Calu3 (cell line): Measurements from ENCODE around the gene SH3BP1. TPM values are rescaled to one million over a fixed set of nuclear protein-coding genes. Genes with fewer than 3 reads are reported as not detected.

Experiments used
- BruUV-seq: library from RNA; stranded (reverse); fragments of 400-500 nt; replicated peaks from 2 replicates; lab custom pipeline; 2021; lab: Mats Ljungman, UMichigan
- CTCF ChIA-PET: fragments of 300-600 bp; sonication (Branson Sonifier 250); formaldehyde crosslinking; loops from one replicate; lab custom pipeline; 2022; ENCODE audit warnings: antibody characterized with exemption; lab: Charles Lee
- DNase-seq: peaks from one replicate; pipeline ENCODE4 v3.0.0; 2022
- H3K27ac Mint-ChIP-seq: one replicate; pipeline ENCODE4 v1.8.0; 2022; ENCODE audit warnings: mixed read lengths; ENCODE audit not compliant: unreplicated experiment
- H3K27me3 Mint-ChIP-seq: one replicate; pipeline ENCODE4 v1.8.0; 2022; ENCODE audit warnings: mixed read lengths; ENCODE audit not compliant: unreplicated experiment
- H3K36me3 Mint-ChIP-seq: one replicate; pipeline ENCODE4 v1.8.0; 2022; ENCODE audit warnings: mild to moderate bottlenecking, moderate library complexity, mixed read lengths; ENCODE audit not compliant: insufficient read depth, unreplicated experiment
- H3K4me1 Mint-ChIP-seq: one replicate; pipeline ENCODE4 v1.8.0; 2022; ENCODE audit warnings: mild to moderate bottlenecking, low read depth, mixed read lengths; ENCODE audit not compliant: unreplicated experiment
- H3K4me3 Mint-ChIP-seq: one replicate; pipeline ENCODE4 v1.8.0; 2022; ENCODE audit warnings: mild to moderate bottlenecking, low read depth, moderate library complexity, mixed read lengths; ENCODE audit not compliant: unreplicated experiment
- H3K9me3 Mint-ChIP-seq: one replicate; pipeline ENCODE4 v1.8.0; 2022; ENCODE audit warnings: low read depth, mixed read lengths; ENCODE audit not compliant: unreplicated experiment
- CTCF ChIP-seq: fragments of 200-600 bp; IDR thresholded peaks from one replicate; pipeline ENCODE4 v1.8.0; 2022; ENCODE audit warnings: antibody characterized with exemption; ENCODE audit not compliant: unreplicated experiment
- intact Hi-C: fragments of 100-400 bp; cut with micrococcal nuclease; formaldehyde crosslinking; loops from one replicate; pipeline ENCODE4 v1.10.0; 2022; ENCODE audit not compliant: unreplicated experiment
- total RNA-seq: library from RNA; stranded (reverse); gene quantifications from 2 replicates; pipeline ENCODE4 v1.2.3, GENCODE V29; 2022

The SH3BP1 gene
- total RNA-seq, 1 experiment from 2014 or later = 17.6 TPM

DNA sequence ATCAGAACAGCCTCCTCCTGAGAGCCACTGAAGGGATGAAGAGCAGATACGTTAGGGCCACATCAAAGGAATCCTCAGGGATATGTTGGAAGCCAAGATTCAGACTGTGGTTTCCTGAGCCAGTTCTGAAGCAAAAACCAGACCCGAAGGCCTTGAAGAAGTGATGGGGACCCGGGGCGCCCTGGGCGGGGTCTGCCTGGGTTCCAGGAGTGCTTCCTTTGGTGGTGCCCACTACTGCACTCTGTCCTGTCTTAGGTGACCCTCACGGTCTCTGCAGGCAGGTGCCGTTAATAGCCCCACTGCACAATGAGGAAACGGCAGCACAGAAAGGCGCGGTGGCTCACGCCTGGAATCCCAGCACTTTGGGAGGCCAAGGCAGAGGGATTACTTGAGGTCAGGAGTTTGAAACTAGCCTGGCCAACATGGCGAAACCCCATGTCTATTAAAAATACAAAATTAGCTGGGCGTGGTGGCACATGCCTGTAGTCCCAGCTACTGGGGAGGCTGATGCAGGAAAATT, 12.9 kb upstream of the SH3BP1 start:
- Mint-ChIP-seq H3K27ac (no peak overlapping the region), H3K36me3 (peaks cover 39% of the 10 kb centered on the region), H3K9me3 (no peaks in the 10 kb centered on the region), H3K4me3 (no peak overlapping the region), H3K27me3 (no peaks in the 10 kb centered on the region), H3K4me1 (no peaks in the 10 kb centered on the region)
- BruUV-seq = no TSS peak
- CTCF ChIA-PET = interaction anchor here (1.5 kb wide), 1 partner anchor 69 kb away, joined by 3 read pairs; no protein-coding TSS in a partner anchor
- intact Hi-C loops = no loop called here
- TF ChIP-seq CTCF = no peak
- DNase-seq = no peak

- no peaks in the 10 kb centered on the region for H3K4me1 Mint-ChIP-seq
- CTCF ChIA-PET = no interaction called here
- intact Hi-C loops = no loop called here
- no peak overlapping the region for H3K27ac Mint-ChIP-seq
- no peak for TF ChIP-seq CTCF
- H3K36me3 Mint-ChIP-seq = peaks cover 43% of the 10 kb centered on the region
- no peaks in the 10 kb centered on the region for H3K27me3 Mint-ChIP-seq
- H3K4me3 Mint-ChIP-seq = no peak overlapping the region
- H3K9me3 Mint-ChIP-seq = no peaks in the 10 kb centered on the region
- BruUV-seq = no TSS peak
- no peak for DNase-seq
Observed at GRCh38 chr22:37627121-37627520, 12.3 kb upstream of the SH3BP1 start.

DNA sequence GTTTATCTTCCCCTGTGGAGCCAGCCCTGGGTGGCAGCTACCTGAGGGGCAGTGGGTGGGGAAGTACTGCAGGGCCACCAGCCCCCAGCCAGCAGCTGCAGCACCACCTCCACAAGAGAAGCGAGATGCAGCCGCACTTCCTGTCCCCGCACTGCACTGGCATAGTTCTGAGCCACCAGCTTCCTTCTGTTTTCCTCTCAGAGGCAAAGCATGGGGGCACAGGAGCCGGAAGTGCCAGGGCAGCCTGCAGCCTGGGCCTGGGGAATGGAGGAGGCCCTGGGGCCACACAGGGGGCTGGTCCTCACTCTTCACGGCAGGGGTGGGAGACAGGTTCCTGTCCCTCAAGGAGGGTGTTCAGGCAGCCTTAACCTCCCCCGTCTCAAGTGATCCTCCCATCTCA, 11.9 kb upstream of the SH3BP1 start:
- H3K27ac Mint-ChIP-seq = no peak overlapping the region
- CTCF ChIA-PET = no interaction called here
- no TSS peak for BruUV-seq

DNA sequence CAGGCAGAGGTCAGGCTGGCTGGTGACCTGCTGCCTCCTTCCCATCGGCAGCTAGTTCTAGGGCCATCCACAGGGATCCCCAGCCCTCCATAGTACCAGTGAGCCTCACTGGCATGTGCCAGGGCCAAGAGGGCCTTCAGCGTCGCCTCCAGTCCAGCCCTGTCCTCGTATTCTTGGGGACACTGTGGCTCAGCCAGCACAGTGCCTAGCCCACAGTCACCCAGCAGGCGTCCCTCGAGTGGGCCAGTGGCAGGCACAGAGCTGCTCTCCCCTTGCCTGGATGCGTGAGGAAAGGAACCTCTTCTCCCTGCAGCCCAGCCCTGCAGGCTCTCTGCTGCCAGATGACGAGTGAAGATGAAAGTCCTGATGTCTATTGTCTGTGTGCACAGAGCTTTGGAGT, 10.6 kb upstream of the SH3BP1 start:
- H3K27me3 Mint-ChIP-seq = no peaks in the 10 kb centered on the region
- no peak overlapping the region for H3K27ac Mint-ChIP-seq
- intact Hi-C loops = no loop called here
- no peak for TF ChIP-seq CTCF
- H3K9me3 Mint-ChIP-seq = no peaks in the 10 kb centered on the region
- BruUV-seq = no TSS peak
- H3K4me3 Mint-ChIP-seq = no peak overlapping the region
- peaks cover 47% of the 10 kb centered on the region for H3K36me3 Mint-ChIP-seq
- CTCF ChIA-PET = no interaction called here
- no peaks in the 10 kb centered on the region for H3K4me1 Mint-ChIP-seq
- DNase-seq = no peak

More for the DNA sequence above, 11.9 kb upstream of the SH3BP1 start:
- Mint-ChIP-seq H3K36me3 (peaks cover 43% of the 10 kb centered on the region), H3K4me1 (no peaks in the 10 kb centered on the region), H3K9me3 (no peaks in the 10 kb centered on the region), H3K4me3 (no peak overlapping the region), H3K27me3 (no peaks in the 10 kb centered on the region)
- intact Hi-C loops = no loop called here
- no peak for TF ChIP-seq CTCF
- no peak for DNase-seq
